IPS-20b (cell line): ENCODE measurements around the gene GABPB1.

Source experiments
- H3K27ac ChIP-seq: one replicate; pipeline ENCODE4 v1.5.1; 2013; ENCODE audit warnings: low read length
- H3K27me3 ChIP-seq: 2 replicates; pipeline ENCODE4 v1.6.1; 2013; ENCODE audit warnings: mild to moderate bottlenecking, low read length, inconsistent platforms; ENCODE audit not compliant: insufficient read depth
- H3K36me3 ChIP-seq: 2 replicates; pipeline ENCODE4 v1.6.1; 2013; ENCODE audit warnings: low read depth, mild to moderate bottlenecking, inconsistent platforms, low read length, moderate library complexity; ENCODE audit not compliant: insufficient read depth
- H3K4me1 ChIP-seq: 2 replicates; pipeline ENCODE4 v1.6.1; 2013; ENCODE audit warnings: mild to moderate bottlenecking, control low read depth, inconsistent platforms, low read length, moderate library complexity; ENCODE audit not compliant: insufficient read depth
- H3K4me3 ChIP-seq: 2 replicates; pipeline ENCODE4 v1.5.1; 2013; ENCODE audit warnings: mild to moderate bottlenecking, low read length, inconsistent platforms
- H3K9ac ChIP-seq: 2 replicates; pipeline ENCODE4 v1.6.1; 2013; ENCODE audit warnings: low read depth, mild to moderate bottlenecking, inconsistent platforms, low read length, moderate library complexity
- H3K9me3 ChIP-seq: 2 replicates; pipeline ENCODE4 v1.6.1; 2013; ENCODE audit warnings: mild to moderate bottlenecking, low read depth, low read length, inconsistent platforms; ENCODE audit not compliant: insufficient read depth

The GABPB1 gene

DNA sequence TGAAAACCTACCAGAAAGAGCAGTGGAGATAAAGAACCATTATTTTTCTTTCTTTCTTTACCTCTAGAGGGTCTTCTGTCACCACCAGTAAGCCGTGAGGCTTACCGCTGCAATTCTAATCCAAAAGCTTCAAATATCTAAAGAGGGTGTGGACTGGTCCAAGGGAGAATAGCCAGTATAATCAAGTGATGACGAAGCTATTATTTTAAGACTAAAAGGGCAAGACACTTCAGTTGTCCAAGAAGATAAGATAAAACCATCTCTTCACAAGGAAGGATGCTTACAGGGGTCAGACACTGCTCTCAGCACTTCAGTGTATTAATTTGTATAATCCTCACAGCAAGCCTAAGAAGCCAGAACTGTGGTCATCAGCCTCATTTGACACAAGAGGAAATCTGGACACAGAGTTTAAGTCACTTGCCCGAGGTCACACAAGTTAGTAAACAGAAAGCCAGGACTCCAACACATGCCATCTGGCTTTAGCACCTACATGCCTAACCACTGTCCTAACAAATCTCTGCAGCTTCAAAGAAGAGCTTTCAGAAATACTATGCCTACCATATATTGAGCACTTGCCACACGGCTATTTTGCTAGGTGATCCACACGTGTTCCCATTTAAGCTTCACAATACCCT lies 104.1 kb downstream of the GABPB1 start:
- no peak overlapping the region for H3K4me3 ChIP-seq
- H3K27me3 ChIP-seq = no peaks in the 10 kb centered on the region
- no peaks in the 10 kb centered on the region for H3K9me3 ChIP-seq
- no peak overlapping the region for H3K27ac ChIP-seq
- no peaks in the 10 kb centered on the region for H3K4me1 ChIP-seq
- no peaks in the 10 kb centered on the region for H3K36me3 ChIP-seq
- H3K9ac ChIP-seq = no peak overlapping the region

DNA sequence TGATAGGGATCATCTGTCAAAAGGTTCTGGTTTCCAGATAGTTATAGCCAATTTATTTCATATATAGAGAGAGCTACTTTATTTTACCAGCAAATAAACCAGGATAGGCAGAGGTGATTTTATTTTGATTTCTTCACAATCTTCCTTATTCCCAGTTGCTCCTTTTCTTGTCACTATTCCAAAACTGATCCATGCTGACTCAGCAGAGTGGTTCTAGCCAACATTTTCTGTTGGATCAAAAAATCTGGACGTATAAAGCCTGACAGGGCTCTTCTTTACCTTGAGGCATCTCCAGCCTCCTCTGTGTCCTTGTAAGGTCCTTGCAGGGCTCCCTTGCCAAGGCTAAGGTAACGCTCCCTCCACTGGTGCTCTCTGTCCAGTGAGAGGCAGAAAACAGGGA lies 105.3 kb downstream of the GABPB1 start:
- Histone ChIP-seq H3K36me3 (no peaks in the 10 kb centered on the region), H3K4me1 (no peaks in the 10 kb centered on the region), H3K9ac (no peak overlapping the region), H3K4me3 (no peak overlapping the region), H3K27me3 (no peaks in the 10 kb centered on the region), H3K9me3 (no peaks in the 10 kb centered on the region), H3K27ac (no peak overlapping the region)

DNA sequence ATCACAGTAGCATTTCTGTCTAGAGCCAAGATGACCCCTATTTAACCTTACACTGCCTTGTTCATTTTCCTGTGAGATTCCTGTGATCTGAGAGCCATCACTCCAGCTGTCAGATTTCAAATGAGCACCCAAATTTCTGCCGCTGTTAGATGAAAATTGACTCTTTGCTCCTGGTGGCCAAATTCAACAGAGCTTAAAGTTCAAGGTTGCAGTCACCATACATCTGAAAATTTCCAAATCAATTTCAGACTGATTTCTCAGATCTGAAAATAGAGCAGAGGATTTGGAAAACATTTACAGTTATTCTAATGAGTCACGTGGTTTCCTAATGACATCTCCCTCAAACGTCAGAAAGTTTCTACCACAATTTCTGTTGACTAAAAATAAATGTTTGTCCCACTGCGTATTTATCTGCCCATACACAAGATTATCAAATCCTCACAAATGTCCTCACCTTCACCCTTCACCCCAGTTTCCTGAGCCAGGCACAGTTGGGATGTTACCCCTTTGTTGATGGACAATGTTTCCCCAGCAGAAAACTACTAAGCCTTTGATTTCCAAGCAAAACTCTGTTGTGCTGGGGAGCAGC lies 105.9 kb downstream of the GABPB1 start:
- H3K27ac ChIP-seq = no peak overlapping the region
- H3K27me3 ChIP-seq = no peaks in the 10 kb centered on the region
- H3K9me3 ChIP-seq = no peaks in the 10 kb centered on the region
- no peaks in the 10 kb centered on the region for H3K4me1 ChIP-seq
- H3K4me3 ChIP-seq = no peak overlapping the region
- H3K36me3 ChIP-seq = no peaks in the 10 kb centered on the region
- H3K9ac ChIP-seq = no peak overlapping the region

GRCh38 chr15:50247819-50248655 lies 107.0 kb downstream of the GABPB1 start:
- Histone ChIP-seq H3K36me3 (no peaks in the 10 kb centered on the region), H3K27me3 (no peaks in the 10 kb centered on the region), H3K9me3 (no peaks in the 10 kb centered on the region), H3K4me1 (no peaks in the 10 kb centered on the region), H3K9ac (no peak overlapping the region), H3K4me3 (no peak overlapping the region), H3K27ac (no peak overlapping the region)

- Histone ChIP-seq H3K9me3 (no peaks in the 10 kb centered on the region), H3K27ac (no peak overlapping the region), H3K36me3 (no peaks in the 10 kb centered on the region), H3K4me3 (no peak overlapping the region), H3K9ac (no peak overlapping the region), H3K4me1 (no peaks in the 10 kb centered on the region), H3K27me3 (no peaks in the 10 kb centered on the region)
Measured at GRCh38 chr15:50246631-50247030, 108.4 kb downstream of the GABPB1 start.

GRCh38 chr15:50244959-50245624 lies 109.9 kb downstream of the GABPB1 start:
- H3K27ac ChIP-seq = no peak overlapping the region

GRCh38 chr15:50244153-50244552 lies 110.8 kb downstream of the GABPB1 start:
- H3K9ac ChIP-seq = no peak overlapping the region
- H3K4me1 ChIP-seq = no peaks in the 10 kb centered on the region
- H3K4me3 ChIP-seq = no peak overlapping the region
- H3K36me3 ChIP-seq = no peaks in the 10 kb centered on the region
- H3K9me3 ChIP-seq = no peaks in the 10 kb centered on the region
- H3K27ac ChIP-seq = no peak overlapping the region
- no peaks in the 10 kb centered on the region for H3K27me3 ChIP-seq

More at GRCh38 chr15:50244959-50245624, 109.9 kb downstream of the GABPB1 start:
- Histone ChIP-seq H3K9ac (no peak overlapping the region), H3K27me3 (no peaks in the 10 kb centered on the region), H3K4me3 (no peak overlapping the region), H3K36me3 (no peaks in the 10 kb centered on the region), H3K4me1 (no peaks in the 10 kb centered on the region), H3K9me3 (no peaks in the 10 kb centered on the region)

DNA sequence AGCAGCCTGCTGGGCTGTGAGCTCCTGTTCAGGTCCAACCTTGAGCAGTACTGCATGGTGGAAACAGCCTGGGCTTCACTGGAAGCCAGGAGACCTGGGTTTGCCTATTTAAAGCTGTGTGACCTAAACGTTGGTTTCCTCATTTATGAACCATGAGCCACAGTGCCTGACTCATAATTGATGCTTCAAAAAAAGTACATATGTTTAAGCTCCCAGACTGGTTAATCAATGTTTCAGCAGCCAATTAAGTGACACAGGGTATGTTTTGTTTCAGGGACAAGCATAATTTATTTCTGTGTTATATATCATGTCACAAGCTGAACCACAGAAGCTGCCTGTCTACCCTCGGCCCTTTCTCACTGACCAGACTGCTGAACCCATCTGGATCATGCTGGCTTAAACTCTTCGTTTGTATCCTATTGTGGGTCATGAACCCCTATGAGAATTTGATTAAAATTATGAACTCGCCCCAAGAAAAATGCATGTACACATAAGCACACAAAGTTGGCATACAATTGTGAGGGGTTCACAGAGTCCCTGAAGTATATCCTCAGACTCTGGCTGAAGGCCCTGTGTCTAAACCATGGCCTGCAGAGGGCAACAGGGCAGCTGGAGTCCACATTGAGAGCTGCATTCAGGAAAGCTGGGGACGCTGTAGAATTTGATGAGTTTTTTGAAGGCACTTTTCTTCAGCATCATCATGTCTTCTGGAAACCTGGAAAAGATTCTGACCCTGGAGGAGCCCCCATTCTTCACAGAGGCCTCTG lies 113.1 kb downstream of the GABPB1 start:
- no peaks in the 10 kb centered on the region for H3K36me3 ChIP-seq
- no peak overlapping the region for H3K4me3 ChIP-seq
- H3K27me3 ChIP-seq = no peaks in the 10 kb centered on the region
- no peaks in the 10 kb centered on the region for H3K9me3 ChIP-seq
- no peak overlapping the region for H3K9ac ChIP-seq
- H3K4me1 ChIP-seq = no peaks in the 10 kb centered on the region
- H3K27ac ChIP-seq = no peak overlapping the region

GRCh38 chr15:50238255-50238654 lies 116.7 kb downstream of the GABPB1 start:
- Histone ChIP-seq H3K27ac (no peak overlapping the region), H3K9ac (no peak overlapping the region), H3K36me3 (no peaks in the 10 kb centered on the region), H3K4me3 (no peak overlapping the region), H3K4me1 (no peaks in the 10 kb centered on the region), H3K9me3 (no peaks in the 10 kb centered on the region), H3K27me3 (no peaks in the 10 kb centered on the region)

- no peaks in the 10 kb centered on the region for H3K36me3 ChIP-seq
- no peak overlapping the region for H3K27ac ChIP-seq
- H3K27me3 ChIP-seq = no peaks in the 10 kb centered on the region
- H3K4me1 ChIP-seq = no peaks in the 10 kb centered on the region
- no peak overlapping the region for H3K9ac ChIP-seq
- no peaks in the 10 kb centered on the region for H3K9me3 ChIP-seq
- no peak overlapping the region for H3K4me3 ChIP-seq
Measured at GRCh38 chr15:50236433-50236832, 118.6 kb downstream of the GABPB1 start.

GRCh38 chr15:50235794-50236193 lies 119.2 kb downstream of the GABPB1 start:
- H3K27me3 ChIP-seq = no peaks in the 10 kb centered on the region
- H3K4me3 ChIP-seq = no peak overlapping the region

More at GRCh38 chr15:50235794-50236193, 119.2 kb downstream of the GABPB1 start:
- no peaks in the 10 kb centered on the region for H3K36me3 ChIP-seq
- no peaks in the 10 kb centered on the region for H3K9me3 ChIP-seq
- H3K27ac ChIP-seq = no peak overlapping the region
- no peaks in the 10 kb centered on the region for H3K4me1 ChIP-seq
- H3K9ac ChIP-seq = no peak overlapping the region
